ENCODE results near the gene CCDC34. TPM values are rescaled to one million over a fixed set of nuclear protein-coding genes. Genes with fewer than 3 reads are reported as not detected.
"Not testable (repeated sequence)": the region's sequence is repeated elsewhere in the genome, so short reads cannot be mapped to it uniquely, and the experiment has no call there.

Gene CCDC34
- total RNA-seq, 1 donor from 2014 or later = 5.6 TPM

- Histone ChIP-seq H3K36me3 (ENCODE audit: control insufficient read depth, insufficient read depth, low read length) (no peaks in the 10 kb centered on the region), H3K27me3 (ENCODE audit: control insufficient read depth, insufficient read depth, low read length) (no peaks in the 10 kb centered on the region), H3K4me3 (ENCODE audit: low read depth, low read length) (no peak overlapping the region)
- no peak for TF ChIP-seq CTCF (IDR thresholded peaks at IDR 0.05; ENCODE audit: insufficient read depth, low read length, poor library complexity, severe bottlenecking)
- no peak for DNase-seq (ENCODE audit: low read depth)
These were observed 12.5 kb downstream of the CCDC34 start for GRCh38 chr11:27350511-27350910.

GRCh38 chr11:27349919-27350318 is 13.1 kb downstream of the CCDC34 start:
- DNase-seq (ENCODE audit: low read depth) = no peak
- no peak overlapping the region for H3K4me3 ChIP-seq (ENCODE audit: low read depth, low read length)
- no peaks in the 10 kb centered on the region for H3K27me3 ChIP-seq (ENCODE audit: control insufficient read depth, insufficient read depth, low read length)
- TF ChIP-seq CTCF (IDR thresholded peaks at IDR 0.05; ENCODE audit: insufficient read depth, low read length, poor library complexity, severe bottlenecking) = no peak
- no peaks in the 10 kb centered on the region for H3K36me3 ChIP-seq (ENCODE audit: control insufficient read depth, insufficient read depth, low read length)

GRCh38 chr11:27348340-27348873 is 14.6 kb downstream of the CCDC34 start:
- TF ChIP-seq CTCF (IDR thresholded peaks at IDR 0.05; ENCODE audit: insufficient read depth, low read length, poor library complexity, severe bottlenecking) = no peak
- Histone ChIP-seq H3K4me3 (ENCODE audit: low read depth, low read length) (no peak overlapping the region), H3K27me3 (ENCODE audit: control insufficient read depth, insufficient read depth, low read length) (no peaks in the 10 kb centered on the region), H3K36me3 (ENCODE audit: control insufficient read depth, insufficient read depth, low read length) (no peaks in the 10 kb centered on the region)
- no peak for DNase-seq (ENCODE audit: low read depth)

- H3K36me3 ChIP-seq (ENCODE audit: control insufficient read depth, insufficient read depth, low read length) = no peaks in the 10 kb centered on the region
- TF ChIP-seq CTCF (IDR thresholded peaks at IDR 0.05; ENCODE audit: insufficient read depth, low read length, poor library complexity, severe bottlenecking) = no peak
- no peak for DNase-seq (ENCODE audit: low read depth)
- H3K4me3 ChIP-seq (ENCODE audit: low read depth, low read length) = no peak overlapping the region
- no peaks in the 10 kb centered on the region for H3K27me3 ChIP-seq (ENCODE audit: control insufficient read depth, insufficient read depth, low read length)
These were observed 15.4 kb downstream of the CCDC34 start for GRCh38 chr11:27347359-27348339.

- DNase-seq (ENCODE audit: low read depth) = no peak
- Histone ChIP-seq H3K27me3 (ENCODE audit: control insufficient read depth, insufficient read depth, low read length) (no peaks in the 10 kb centered on the region), H3K4me3 (ENCODE audit: low read depth, low read length) (no peak overlapping the region), H3K36me3 (ENCODE audit: control insufficient read depth, insufficient read depth, low read length) (no peaks in the 10 kb centered on the region)
- no peak for TF ChIP-seq CTCF (IDR thresholded peaks at IDR 0.05; ENCODE audit: insufficient read depth, low read length, poor library complexity, severe bottlenecking)
These were observed 23.1 kb downstream of the CCDC34 start for GRCh38 chr11:27339941-27340340.

GRCh38 chr11:27334764-27335163 is 28.3 kb downstream of the CCDC34 start:
- H3K36me3 ChIP-seq (ENCODE audit: control insufficient read depth, insufficient read depth, low read length); DNase-seq (ENCODE audit: low read depth); H3K27me3 ChIP-seq (ENCODE audit: control insufficient read depth, insufficient read depth, low read length); H3K4me3 ChIP-seq (ENCODE audit: low read depth, low read length): not testable (repeated sequence)

Data from kidney epithelial cell (primary cell).